ES-I3 (cell line): Measurements from ENCODE around the gene RAB33A.

ENCODE experiments used
- H3K36me3 ChIP-seq: 2 replicates; pipeline ENCODE4 v1.6.1; 2013; ENCODE audit warnings: mild to moderate bottlenecking, low read length, control low read depth, moderate library complexity; ENCODE audit not compliant: insufficient read depth
- H3K4me1 ChIP-seq: 2 replicates; pipeline ENCODE4 v1.6.1; 2013; ENCODE audit warnings: mild to moderate bottlenecking, control low read depth, low read length; ENCODE audit not compliant: insufficient read depth
- H3K9ac ChIP-seq: 2 replicates; pipeline ENCODE4 v1.6.1; 2013; ENCODE audit warnings: low read depth, mild to moderate bottlenecking, low read length, moderate library complexity
- H3K9me3 ChIP-seq: 2 replicates; pipeline ENCODE4 v1.6.1; 2013; ENCODE audit warnings: mild to moderate bottlenecking, low read length, moderate library complexity; ENCODE audit not compliant: control insufficient read depth, insufficient read depth

RAB33A gene

GRCh38 chrX:130171446-130172126, at the start of gene RAB33A:
RAB33A (plus strand) TSS chrX:130171962; CDS start chrX:130172063, 101 bp downstream.
- no peaks in the 10 kb centered on the region for H3K9me3 ChIP-seq
- H3K36me3 ChIP-seq = no peaks in the 10 kb centered on the region
- H3K9ac ChIP-seq = peak within 1 kb of the TSS; percentile 49; the same call in 1 of the 2 replicates
- peaks cover 7% of the 10 kb centered on the region; the same call in 1 of the 2 replicates for H3K4me1 ChIP-seq

GRCh38 chrX:130124577-130124976, 47.2 kb upstream of the RAB33A start:
- H3K9me3 ChIP-seq = no peaks in the 10 kb centered on the region
- peaks cover 8% of the 10 kb centered on the region; the same call in 1 of the 2 replicates for H3K4me1 ChIP-seq
- no peaks in the 10 kb centered on the region; the same call in 1 of the 2 replicates for H3K36me3 ChIP-seq
- no peak overlapping the region for H3K9ac ChIP-seq

GRCh38 chrX:130125091-130125874, 46.5 kb upstream of the RAB33A start:
- H3K36me3 ChIP-seq = no peaks in the 10 kb centered on the region; the same call in 1 of the 2 replicates
- no peaks in the 10 kb centered on the region for H3K9me3 ChIP-seq
- peaks cover under 1% of the 10 kb centered on the region; the same call in 1 of the 2 replicates for H3K4me1 ChIP-seq

GRCh38 chrX:130130990-130131389, 40.8 kb upstream of the RAB33A start:
- Histone ChIP-seq H3K9ac (no peak overlapping the region), H3K9me3 (no peaks in the 10 kb centered on the region), H3K36me3 (peaks cover 7% of the 10 kb centered on the region), H3K4me1 (no peaks in the 10 kb centered on the region)

More at GRCh38 chrX:130125091-130125874, 46.5 kb upstream of the RAB33A start:
- no peak overlapping the region for H3K9ac ChIP-seq

DNA sequence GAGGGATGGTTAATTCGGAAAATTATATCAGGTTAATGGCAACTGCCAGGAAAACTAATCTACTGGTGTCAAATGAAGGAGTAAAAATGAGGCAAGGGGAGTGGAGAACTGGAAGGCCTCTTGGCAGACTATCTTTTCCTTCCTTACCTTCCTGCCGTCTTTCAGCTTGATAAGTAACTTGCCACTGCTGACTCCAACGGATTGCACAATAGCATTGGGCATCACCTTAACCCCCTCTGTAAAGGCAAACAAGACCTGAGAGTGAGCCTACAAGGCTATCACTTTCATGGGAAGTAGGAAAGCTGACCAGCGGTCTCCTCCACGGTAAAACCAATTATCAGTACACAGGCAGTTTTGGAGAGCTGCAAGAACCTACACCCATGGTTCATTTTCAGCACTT, 35.3 kb upstream of the RAB33A start:
- H3K4me1 ChIP-seq = 0 out of 2 replicates have a peak, but pooled peaks cover 2% of the 10 kb centered on the region
- H3K36me3 ChIP-seq = peaks cover 3% of the 10 kb centered on the region; the same call in 1 of the 2 replicates
- no peaks in the 10 kb centered on the region for H3K9me3 ChIP-seq
- no peak overlapping the region for H3K9ac ChIP-seq

- peaks cover 3% of the 10 kb centered on the region; the same call in 1 of the 2 replicates for H3K36me3 ChIP-seq
- H3K9ac ChIP-seq = no peak overlapping the region
- H3K4me1 ChIP-seq = 0 out of 2 replicates have a peak, but pooled peaks cover 2% of the 10 kb centered on the region
- H3K9me3 ChIP-seq = no peaks in the 10 kb centered on the region
These were observed 34.8 kb upstream of the RAB33A start for GRCh38 chrX:130136961-130137360.

DNA sequence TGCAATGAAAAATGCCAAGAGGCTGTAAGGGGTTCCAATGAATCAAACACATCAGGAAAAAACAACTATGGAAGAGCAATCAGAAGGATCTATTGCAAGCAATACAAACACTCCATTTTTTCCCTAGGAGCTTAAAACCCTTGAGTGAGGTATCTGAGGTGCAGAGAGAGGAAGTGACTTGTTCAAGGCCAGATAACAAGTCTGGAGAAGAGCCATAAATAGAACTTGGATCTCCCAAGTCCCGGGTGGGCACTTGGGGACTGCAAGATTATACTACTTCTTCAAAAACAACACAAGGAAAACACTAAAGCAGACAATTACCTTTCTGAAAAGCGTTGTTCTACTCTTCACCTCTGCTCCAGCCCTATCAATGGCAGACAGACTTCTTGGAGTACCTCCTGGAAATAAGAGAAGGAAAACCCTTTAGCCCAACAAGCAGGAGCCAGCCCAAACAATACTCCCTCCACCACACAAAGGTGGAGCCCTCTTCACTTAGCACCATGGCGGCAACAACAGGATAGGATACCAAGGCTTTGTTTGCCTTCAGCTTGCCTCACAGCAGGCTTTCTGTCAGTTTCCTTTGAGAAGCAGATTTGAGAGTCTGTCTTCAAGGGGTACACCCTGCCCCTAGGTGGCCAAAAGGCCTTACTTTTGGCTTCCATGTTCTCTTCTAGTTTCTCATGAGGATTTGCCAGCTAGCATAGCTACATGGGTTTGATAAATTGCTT, 32.1 kb upstream of the RAB33A start:
- no peaks in the 10 kb centered on the region; the same call in 1 of the 2 replicates for H3K36me3 ChIP-seq
- no peaks in the 10 kb centered on the region for H3K9me3 ChIP-seq
- no peak overlapping the region for H3K9ac ChIP-seq
- H3K4me1 ChIP-seq = 0 out of 2 replicates have a peak, but pooled peaks cover 2% of the 10 kb centered on the region

DNA sequence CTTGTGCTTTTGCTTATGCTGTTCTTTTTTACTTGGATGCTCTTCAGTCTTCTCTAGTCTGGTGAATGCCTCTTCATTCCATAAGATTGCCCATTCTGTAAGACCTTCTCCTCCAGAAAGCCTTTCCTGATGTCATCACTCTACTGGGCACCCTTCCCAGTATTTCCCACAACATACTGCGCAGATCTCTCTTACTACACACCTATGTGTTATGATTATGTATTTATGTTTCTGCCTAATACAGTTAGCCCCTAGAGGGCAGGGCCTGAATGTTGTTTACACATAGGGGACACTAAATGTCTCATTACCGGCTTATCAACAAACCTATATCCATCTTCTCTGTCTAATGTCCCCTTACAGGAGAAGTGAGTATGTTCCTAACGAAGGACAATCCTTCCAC, 27.3 kb upstream of the RAB33A start:
- no peaks in the 10 kb centered on the region for H3K9me3 ChIP-seq
- 0 out of 2 replicates have a peak, but pooled peaks cover under 1% of the 10 kb centered on the region for H3K4me1 ChIP-seq
- H3K9ac ChIP-seq = no peak overlapping the region
- peaks cover 5% of the 10 kb centered on the region for H3K36me3 ChIP-seq

- Histone ChIP-seq H3K4me1 (no peaks in the 10 kb centered on the region), H3K9me3 (no peaks in the 10 kb centered on the region), H3K36me3 (peaks cover 5% of the 10 kb centered on the region), H3K9ac (no peak overlapping the region)
These were observed 26.6 kb upstream of the RAB33A start for GRCh38 chrX:130145123-130145522.

- H3K9me3 ChIP-seq = no peaks in the 10 kb centered on the region
- peaks cover 5% of the 10 kb centered on the region for H3K36me3 ChIP-seq
- H3K4me1 ChIP-seq = no peaks in the 10 kb centered on the region
- H3K9ac ChIP-seq = no peak overlapping the region
These were observed 24.1 kb upstream of the RAB33A start for GRCh38 chrX:130147631-130148030.

DNA sequence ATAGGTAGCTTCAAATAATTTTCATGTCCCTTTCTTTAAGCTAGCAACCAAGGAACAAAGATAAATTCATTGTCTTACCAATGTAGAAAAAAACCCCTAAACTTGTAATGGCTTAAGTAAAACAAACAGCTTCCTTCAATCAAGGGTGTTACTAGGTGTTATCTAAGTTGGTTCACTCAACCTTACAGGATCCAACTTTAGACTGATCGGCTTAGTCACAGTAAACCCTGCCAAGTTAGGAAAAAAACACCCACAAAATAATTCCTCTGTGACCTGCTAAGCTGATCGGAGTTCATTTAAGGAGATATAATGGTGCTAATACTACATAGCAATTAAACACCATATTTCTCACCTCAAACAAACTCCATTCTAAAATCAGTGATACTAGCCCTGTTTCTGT, 16.2 kb upstream of the RAB33A start:
- 0 out of 2 replicates have a peak, but pooled peaks cover 2% of the 10 kb centered on the region for H3K36me3 ChIP-seq
- no peaks in the 10 kb centered on the region for H3K9me3 ChIP-seq
- H3K4me1 ChIP-seq = no peaks in the 10 kb centered on the region
- H3K9ac ChIP-seq = no peak overlapping the region

DNA sequence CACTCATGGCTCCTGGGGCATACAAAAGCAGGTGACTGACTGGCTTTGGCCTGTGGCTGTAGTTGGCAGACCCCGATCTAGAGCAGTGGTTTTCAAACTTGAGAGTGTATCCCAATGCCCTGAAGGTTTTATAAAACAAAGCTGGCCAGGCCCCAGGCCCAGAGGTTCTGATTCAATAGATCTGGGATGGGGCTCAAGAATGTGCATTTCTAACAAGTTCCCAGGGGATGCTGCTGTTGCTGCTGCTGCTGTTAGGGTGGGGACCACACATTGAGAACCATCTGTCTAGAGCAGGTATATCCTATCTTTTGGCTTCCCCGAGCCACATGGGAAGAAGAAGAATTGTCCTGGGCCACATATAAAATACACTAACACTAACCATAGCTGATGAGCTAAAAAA, 13.5 kb upstream of the RAB33A start:
- H3K9ac ChIP-seq = no peak overlapping the region
- H3K36me3 ChIP-seq = 0 out of 2 replicates have a peak, but pooled peaks cover 2% of the 10 kb centered on the region

GRCh38 chrX:130159776-130160175, 12.0 kb upstream of the RAB33A start:
- Histone ChIP-seq H3K36me3 (0 out of 2 replicates have a peak, but pooled peaks cover 2% of the 10 kb centered on the region), H3K9ac (no peak overlapping the region), H3K4me1 (peaks cover 6% of the 10 kb centered on the region; the same call in 1 of the 2 replicates), H3K9me3 (no peaks in the 10 kb centered on the region)

More for the DNA sequence above, 13.5 kb upstream of the RAB33A start:
- Histone ChIP-seq H3K4me1 (no peaks in the 10 kb centered on the region), H3K9me3 (no peaks in the 10 kb centered on the region)
